GM18907 (cell line): ENCODE results near the gene USP49.
"Not testable (repeated sequence)": the region's sequence is repeated elsewhere in the genome, so short reads cannot be mapped to it uniquely, and the experiment has no call there.

ENCODE experiments used
- ATAC-seq: cut with Tn5 transposase; IDR thresholded peaks from one replicate; pipeline ENCODE4 v1.9.1; 2021; ENCODE audit warnings: mild to moderate bottlenecking, moderate library complexity; ENCODE audit not compliant: unreplicated experiment

The USP49 gene

GRCh38 chr6:41783106-41783780 lies 111.9 kb downstream of the USP49 start:
- ATAC-seq: no peak

- no peak for ATAC-seq
Observed at GRCh38 chr6:41781366-41781730, 113.8 kb downstream of the USP49 start.

- ATAC-seq: no peak
Observed at GRCh38 chr6:41780551-41781365, 114.4 kb downstream of the USP49 start, which contains the start of gene PRICKLE4. Gene PRICKLE4 (plus strand): TSS chr6:41780782. CDS start chr6:41783474, 2,692 bp downstream.

- peak; percentile 91 for ATAC-seq
Observed at GRCh38 chr6:41779788-41780550, 115.2 kb downstream of the USP49 start, which contains the start of gene FRS3. Gene FRS3 (minus strand): TSS chr6:41779900. CDS start chr6:41776987, 2,913 bp downstream.

- peak; percentile 18 for ATAC-seq
Observed at GRCh38 chr6:41779336-41779735, 115.8 kb downstream of the USP49 start.

GRCh38 chr6:41778895-41779294 lies 116.3 kb downstream of the USP49 start:
- ATAC-seq: no peak

GRCh38 chr6:41777551-41778285 lies 117.5 kb downstream of the USP49 start:
- ATAC-seq: no peak

GRCh38 chr6:41775293-41775882 lies 119.8 kb downstream of the USP49 start:
- no peak for ATAC-seq

- no peak for ATAC-seq
Observed at GRCh38 chr6:41774841-41775240, 120.3 kb downstream of the USP49 start.

GRCh38 chr6:41771058-41771983 lies 123.9 kb downstream of the USP49 start:
- ATAC-seq: no peak

- ATAC-seq: no peak
Observed at GRCh38 chr6:41770381-41771057, 124.7 kb downstream of the USP49 start.

GRCh38 chr6:41769376-41769775 lies 125.8 kb downstream of the USP49 start:
- no peak for ATAC-seq

GRCh38 chr6:41768545-41769308 lies 126.4 kb downstream of the USP49 start:
- no peak for ATAC-seq

- no peak for ATAC-seq
Observed at GRCh38 chr6:41767112-41767833, 127.9 kb downstream of the USP49 start.

- ATAC-seq: not testable (repeated sequence)
Observed at GRCh38 chr6:41766043-41766664, 129.0 kb downstream of the USP49 start.

GRCh38 chr6:41763470-41763869 lies 131.7 kb downstream of the USP49 start:
- ATAC-seq: no peak
